Airway epithelial cell (primary cell): ENCODE results near the gene COL6A2. TPM values are rescaled to one million over a fixed set of nuclear protein-coding genes. Genes with fewer than 3 reads are reported as not detected.

Experiments used
- total RNA-seq: library from RNA; depleted of rRNA; stranded (reverse); fragments of >200 nt; gene quantifications from 2 replicates; pipeline ENCODE4 v1.2.3, GENCODE V29; 2015

Gene COL6A2
- total RNA-seq, result 46.5 and 62.2 TPM in 2 replicates

DNA sequence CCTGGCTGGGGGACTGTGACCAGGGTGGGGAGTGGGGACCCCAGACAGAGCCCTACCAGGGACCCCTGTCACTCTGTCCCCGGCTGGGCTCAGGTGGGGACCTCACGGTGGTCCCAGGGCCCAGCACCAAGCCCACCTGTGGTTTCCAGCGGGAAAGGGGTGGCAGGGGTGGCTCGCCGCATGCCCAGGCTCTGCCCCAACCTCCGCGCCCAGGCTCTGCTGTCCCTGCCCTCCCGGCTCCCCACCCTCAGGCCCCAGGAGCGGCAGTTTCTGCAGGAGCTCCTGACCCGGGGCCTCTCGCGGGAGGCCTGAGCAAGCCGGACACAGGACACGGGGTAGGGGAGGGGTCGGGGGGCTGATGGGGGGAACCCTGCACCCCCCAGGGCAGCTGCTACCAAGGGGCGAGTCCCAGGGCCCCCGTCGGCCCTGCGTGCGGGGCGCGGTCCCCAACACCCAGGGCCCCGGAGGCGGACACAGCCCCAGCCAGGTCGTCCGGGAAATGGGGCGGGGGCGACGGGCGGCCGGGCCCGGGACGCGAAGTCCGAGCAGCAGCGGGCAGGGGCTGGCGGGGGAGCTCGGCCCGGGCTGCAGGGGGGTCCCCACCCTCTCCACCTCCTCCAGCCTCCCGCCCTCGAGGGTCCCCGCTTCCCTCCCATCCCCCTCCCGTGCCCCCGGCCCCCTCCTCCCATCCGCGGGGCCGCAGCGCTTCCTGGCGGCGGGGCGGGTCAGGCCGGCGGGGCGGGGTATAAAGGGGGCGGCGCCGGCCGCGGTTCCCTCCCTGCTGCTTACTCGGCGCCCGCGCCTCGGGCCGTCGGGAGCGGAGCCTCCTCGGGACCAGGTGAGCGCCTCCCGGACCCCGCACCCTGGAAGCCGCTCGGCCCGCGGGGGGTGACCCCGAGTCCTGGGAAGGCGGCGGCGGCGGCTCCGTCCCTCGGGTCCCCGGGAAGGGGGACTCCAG is at the start of gene COL6A2:
Gene COL6A2 (plus strand): TSS at position 777 of the 958 bp plus-strand sequence.

DNA sequence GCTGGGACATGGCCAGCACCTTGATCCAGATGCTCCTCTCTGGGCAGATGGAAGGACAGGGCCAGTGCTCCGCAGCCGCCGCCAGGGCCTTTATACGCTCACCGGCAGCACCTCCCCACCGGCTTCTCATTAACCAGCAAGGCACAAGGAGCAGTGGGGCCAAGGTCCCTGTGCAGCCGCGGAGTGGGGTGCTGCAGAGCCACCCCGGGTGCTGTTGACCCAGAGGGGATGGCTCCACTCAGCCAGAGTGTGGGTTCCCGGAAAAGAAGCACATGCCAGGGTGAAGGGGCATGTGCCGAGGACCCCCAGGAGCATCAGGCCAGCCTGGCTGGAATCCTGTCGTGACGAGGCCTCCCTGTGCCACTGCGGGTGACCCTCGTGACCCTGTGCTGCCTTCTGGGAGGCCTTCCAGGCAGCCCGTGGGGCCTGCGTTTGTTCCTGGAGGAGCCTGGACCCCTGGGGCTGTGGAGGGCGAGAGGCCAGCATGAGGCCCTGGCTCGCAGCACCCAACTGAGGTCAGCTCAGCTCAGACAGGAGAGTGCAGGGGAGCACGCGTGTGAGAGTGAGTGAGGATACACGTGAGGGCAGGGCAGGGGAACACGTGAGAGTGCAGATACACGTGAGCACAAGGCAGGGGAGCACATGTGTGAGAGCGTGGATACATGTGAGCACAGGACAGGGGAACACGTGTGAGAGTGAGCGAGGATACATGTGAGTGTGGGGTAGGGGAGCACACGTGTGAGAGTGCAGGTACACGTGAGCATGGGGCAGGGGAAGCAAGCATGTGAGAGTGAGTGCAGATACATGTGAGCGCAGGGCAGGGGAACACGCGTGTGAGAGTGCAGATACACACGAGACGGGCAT is 57.8 kb downstream of the COL6A2 start, which contains the start of gene FTCD:
Gene FTCD (minus strand): TSS at position 66 of the 864 bp plus-strand sequence. CDS start 56 bp downstream, at position 10.

Other genes with a start within 250 kb of the COL6A2 start
- 82.4 and 93.0 TPM in 2 replicates for gene COL6A1, start 116.3 kb upstream of the COL6A2 start, total RNA-seq
- gene FTCD, start 57.5 kb downstream of the COL6A2 start, total RNA-seq, result not detected in 2 replicates
- gene SPATC1L, start 86.3 kb downstream of the COL6A2 start, total RNA-seq, result 21.8 and 22.1 TPM in 2 replicates
- 114 and 123 TPM in 2 replicates for gene LSS, start 130.7 kb downstream of the COL6A2 start, total RNA-seq
- 43.1 and 55.2 TPM in 2 replicates for gene MCM3AP, start 187.5 kb downstream of the COL6A2 start, total RNA-seq
- 13.2 and 29.1 TPM in 2 replicates for gene YBEY, start 188.2 kb downstream of the COL6A2 start, total RNA-seq
- 3.7 and 4.3 TPM in 2 replicates for gene C21orf58, start 225.8 kb downstream of the COL6A2 start, total RNA-seq
- 17.8 and 19.0 TPM in 2 replicates for gene PCNT, start 226.0 kb downstream of the COL6A2 start, total RNA-seq